ENCODE results near the gene VPS33B. TPM values are rescaled to one million over a fixed set of nuclear protein-coding genes. Genes with fewer than 3 reads are reported as not detected.
"Not testable (repeated sequence)": the region's sequence is repeated elsewhere in the genome, so short reads cannot be mapped to it uniquely, and the experiment has no call there.

VPS33B gene
- total RNA-seq, 1 experiment from 2014 or later, result 6.0 TPM

GRCh38 chr15:91049378-91050127 is 27.2 kb upstream of the VPS33B start:
- H3K4me3 ChIP-seq, result no peak overlapping the region
- peak in 1 of 2 experiments; percentile 26 for DNase-seq (ENCODE audit: low read depth in 1 of 2, low spot score in 2 of 2)
- H3K27ac ChIP-seq, result no peak overlapping the region
- H3K36me3 ChIP-seq, result no peaks in the 10 kb centered on the region
- no peaks in the 10 kb centered on the region for H3K4me1 ChIP-seq (replicated peaks)
- no peaks in the 10 kb centered on the region for H3K9me3 ChIP-seq (replicated peaks)
- H3K27me3 ChIP-seq (replicated peaks), result peaks cover 9% of the 10 kb centered on the region

- no peaks in the 10 kb centered on the region for H3K27me3 ChIP-seq (replicated peaks)
- no peak for DNase-seq (ENCODE audit: low read depth in 1 of 2, low spot score in 2 of 2)
- H3K36me3 ChIP-seq, result no peaks in the 10 kb centered on the region
- H3K27ac ChIP-seq, result no peak overlapping the region
- H3K9me3 ChIP-seq (replicated peaks), result no peaks in the 10 kb centered on the region
- H3K4me1 ChIP-seq (replicated peaks), result no peaks in the 10 kb centered on the region
- no peak overlapping the region for H3K4me3 ChIP-seq
These were observed 25.3 kb upstream of the VPS33B start for GRCh38 chr15:91047545-91048199.

GRCh38 chr15:91046056-91046455 is 23.7 kb upstream of the VPS33B start:
- DNase-seq (ENCODE audit: low read depth in 1 of 2, low spot score in 2 of 2); H3K9me3 ChIP-seq (replicated peaks); H3K36me3 ChIP-seq; H3K4me1 ChIP-seq (replicated peaks); H3K4me3 ChIP-seq; H3K27me3 ChIP-seq (replicated peaks); H3K27ac ChIP-seq: not testable (repeated sequence)

DNA sequence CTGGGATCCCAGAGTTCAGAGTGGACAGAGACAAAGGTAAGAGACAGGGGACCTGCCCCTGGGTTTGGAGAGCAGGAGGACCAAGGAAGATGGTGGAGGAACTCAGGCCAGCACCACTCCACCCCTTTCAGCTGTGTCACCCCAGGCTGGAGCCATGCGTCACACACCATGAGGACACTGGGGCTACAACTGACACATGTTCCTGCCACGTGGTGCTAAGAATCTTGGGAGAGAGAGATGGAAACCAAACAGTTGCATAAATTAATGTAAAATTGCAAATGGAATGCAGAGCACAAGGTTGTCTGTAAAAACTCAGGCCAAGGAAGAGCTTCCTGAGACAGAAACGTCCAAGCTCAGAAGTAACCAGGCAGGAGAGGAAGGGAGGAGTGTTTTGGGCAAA is 22.7 kb upstream of the VPS33B start:
- DNase-seq (ENCODE audit: low read depth in 1 of 2, low spot score in 2 of 2), result no peak
- Histone ChIP-seq H3K27me3 (replicated peaks) (no peaks in the 10 kb centered on the region), H3K36me3 (no peaks in the 10 kb centered on the region), H3K4me3 (no peak overlapping the region), H3K9me3 (replicated peaks) (no peaks in the 10 kb centered on the region), H3K4me1 (replicated peaks) (no peaks in the 10 kb centered on the region), H3K27ac (no peak overlapping the region)

DNA sequence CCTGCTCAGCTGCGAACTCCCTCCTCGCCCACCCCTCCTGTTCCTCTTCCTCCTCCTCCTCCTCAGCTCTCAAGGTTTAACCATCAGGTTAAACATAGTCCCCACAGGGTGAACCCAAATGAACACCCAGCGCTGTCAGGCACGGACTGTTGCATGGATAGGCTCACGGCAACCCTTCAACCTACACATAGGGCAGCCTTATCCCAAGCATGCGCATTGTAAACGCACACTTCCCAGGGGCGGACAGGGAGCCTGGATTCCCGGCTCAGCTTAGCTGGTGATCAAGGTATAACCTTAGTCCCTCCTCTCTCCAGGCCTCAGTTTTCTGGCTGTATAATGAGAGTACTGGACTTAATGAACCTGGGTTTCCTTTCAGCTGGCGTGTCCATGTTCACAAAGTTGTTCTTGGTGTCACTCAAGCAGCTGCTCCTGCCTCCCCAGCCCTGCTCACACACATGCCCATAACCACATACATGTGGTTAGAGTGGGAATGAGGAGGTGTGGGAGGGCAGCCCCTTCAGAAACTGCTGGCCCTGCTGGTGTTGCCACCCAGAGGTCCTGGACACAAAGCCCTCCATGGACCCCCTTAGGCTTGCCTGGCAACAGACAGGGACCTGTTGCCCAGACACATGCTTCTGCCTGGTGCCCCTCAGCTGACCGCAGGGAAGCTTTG is 20.9 kb upstream of the VPS33B start:
- Histone ChIP-seq H3K27ac (no peak overlapping the region), H3K27me3 (replicated peaks) (no peaks in the 10 kb centered on the region)

GRCh38 chr15:91040856-91041255 is 18.5 kb upstream of the VPS33B start:
- no peak overlapping the region for H3K4me3 ChIP-seq
- H3K9me3 ChIP-seq (replicated peaks), result no peaks in the 10 kb centered on the region
- no peaks in the 10 kb centered on the region for H3K36me3 ChIP-seq
- H3K27me3 ChIP-seq (replicated peaks), result peaks cover 3% of the 10 kb centered on the region; the same call in 1 of the 2 replicates
- DNase-seq (ENCODE audit: low read depth in 1 of 2, low spot score in 2 of 2), result no peak
- H3K27ac ChIP-seq, result no peak overlapping the region
- H3K4me1 ChIP-seq (replicated peaks), result no peaks in the 10 kb centered on the region

More for the DNA sequence above, 20.9 kb upstream of the VPS33B start:
- no peaks in the 10 kb centered on the region for H3K9me3 ChIP-seq (replicated peaks)
- H3K4me1 ChIP-seq (replicated peaks), result no peaks in the 10 kb centered on the region
- no peak overlapping the region for H3K4me3 ChIP-seq
- no peaks in the 10 kb centered on the region for H3K36me3 ChIP-seq
- no peak for DNase-seq (ENCODE audit: low read depth in 1 of 2, low spot score in 2 of 2)

GRCh38 chr15:91039996-91040395 is 17.6 kb upstream of the VPS33B start:
- Histone ChIP-seq H3K36me3 (no peaks in the 10 kb centered on the region), H3K27me3 (replicated peaks) (peaks cover 8% of the 10 kb centered on the region; the same call in 1 of the 2 replicates), H3K9me3 (replicated peaks) (no peaks in the 10 kb centered on the region), H3K4me1 (replicated peaks) (no peaks in the 10 kb centered on the region), H3K4me3 (no peak overlapping the region), H3K27ac (no peak overlapping the region)
- no peak for DNase-seq (ENCODE audit: low read depth in 1 of 2, low spot score in 2 of 2)

GRCh38 chr15:91032919-91033803 is 10.8 kb upstream of the VPS33B start:
- peak in 1 of 2 experiments; percentile 19 for DNase-seq (ENCODE audit: low read depth in 1 of 2, low spot score in 2 of 2)
- Histone ChIP-seq H3K4me3 (no peak overlapping the region), H3K4me1 (replicated peaks) (no peaks in the 10 kb centered on the region), H3K9me3 (replicated peaks) (no peaks in the 10 kb centered on the region), H3K36me3 (no peaks in the 10 kb centered on the region), H3K27me3 (replicated peaks) (peaks cover 10% of the 10 kb centered on the region; the same call in 1 of the 2 replicates), H3K27ac (no peak overlapping the region)

- Histone ChIP-seq H3K36me3 (no peaks in the 10 kb centered on the region), H3K4me1 (replicated peaks) (no peaks in the 10 kb centered on the region), H3K9me3 (replicated peaks) (no peaks in the 10 kb centered on the region), H3K27ac (no peak overlapping the region), H3K27me3 (replicated peaks) (peaks cover 10% of the 10 kb centered on the region; the same call in 1 of the 2 replicates), H3K4me3 (no peak overlapping the region)
- no peak for DNase-seq (ENCODE audit: low read depth in 1 of 2, low spot score in 2 of 2)
These were observed 9.4 kb upstream of the VPS33B start for GRCh38 chr15:91031796-91032195.

GRCh38 chr15:91027677-91028076 is 5.3 kb upstream of the VPS33B start:
- no peak overlapping the region for H3K4me3 ChIP-seq
- DNase-seq (ENCODE audit: low read depth in 1 of 2, low spot score in 2 of 2), result no peak
- H3K9me3 ChIP-seq (replicated peaks), result no peaks in the 10 kb centered on the region
- H3K27me3 ChIP-seq (replicated peaks), result no peaks in the 10 kb centered on the region
- no peaks in the 10 kb centered on the region for H3K36me3 ChIP-seq
- H3K27ac ChIP-seq, result no peak overlapping the region
- peaks cover 5% of the 10 kb centered on the region; the same call in 1 of the 2 replicates for H3K4me1 ChIP-seq (replicated peaks)

GRCh38 chr15:91023720-91024119 is 1.3 kb upstream of the VPS33B start:
- DNase-seq (ENCODE audit: low read depth in 1 of 2, low spot score in 2 of 2), result no peak
- H3K4me1 ChIP-seq (replicated peaks), result peaks cover 11% of the 10 kb centered on the region
- H3K27ac ChIP-seq, result no peak overlapping the region
- H3K4me3 ChIP-seq, result no peak overlapping the region
- H3K27me3 ChIP-seq (replicated peaks), result no peaks in the 10 kb centered on the region
- no peaks in the 10 kb centered on the region for H3K9me3 ChIP-seq (replicated peaks)
- H3K36me3 ChIP-seq, result 0 out of 2 replicates have a peak, but pooled peaks cover 8% of the 10 kb centered on the region

GRCh38 chr15:91022832-91023129 is 387 bp upstream of the VPS33B start:
- peaks cover 10% of the 10 kb centered on the region for H3K36me3 ChIP-seq
- H3K4me3 ChIP-seq, result peak overlapping the region; percentile 77
- no peak for DNase-seq (ENCODE audit: low read depth in 1 of 2, low spot score in 2 of 2)
- peak overlapping the region; percentile 2; the same call in 1 of the 2 replicates for H3K27ac ChIP-seq
- H3K27me3 ChIP-seq (replicated peaks), result no peaks in the 10 kb centered on the region
- peaks cover 11% of the 10 kb centered on the region for H3K4me1 ChIP-seq (replicated peaks)
- no peaks in the 10 kb centered on the region for H3K9me3 ChIP-seq (replicated peaks)

- Histone ChIP-seq H3K9me3 (replicated peaks) (no peaks in the 10 kb centered on the region), H3K27ac (no peak overlapping the region), H3K27me3 (replicated peaks) (no peaks in the 10 kb centered on the region), H3K4me3 (peak overlapping the region; percentile 77), H3K4me1 (replicated peaks) (peaks cover 11% of the 10 kb centered on the region), H3K36me3 (peaks cover 15% of the 10 kb centered on the region)
- no peak for DNase-seq (ENCODE audit: low read depth in 1 of 2, low spot score in 2 of 2)
These were observed 799 bp downstream of the VPS33B start for GRCh38 chr15:91021516-91022074.
